ENCODE results near the gene LCN9.

GRCh38 chr9:135644631-135645218, 18.4 kb upstream of the LCN9 start:
- TF ChIP-seq, protein P1, sequence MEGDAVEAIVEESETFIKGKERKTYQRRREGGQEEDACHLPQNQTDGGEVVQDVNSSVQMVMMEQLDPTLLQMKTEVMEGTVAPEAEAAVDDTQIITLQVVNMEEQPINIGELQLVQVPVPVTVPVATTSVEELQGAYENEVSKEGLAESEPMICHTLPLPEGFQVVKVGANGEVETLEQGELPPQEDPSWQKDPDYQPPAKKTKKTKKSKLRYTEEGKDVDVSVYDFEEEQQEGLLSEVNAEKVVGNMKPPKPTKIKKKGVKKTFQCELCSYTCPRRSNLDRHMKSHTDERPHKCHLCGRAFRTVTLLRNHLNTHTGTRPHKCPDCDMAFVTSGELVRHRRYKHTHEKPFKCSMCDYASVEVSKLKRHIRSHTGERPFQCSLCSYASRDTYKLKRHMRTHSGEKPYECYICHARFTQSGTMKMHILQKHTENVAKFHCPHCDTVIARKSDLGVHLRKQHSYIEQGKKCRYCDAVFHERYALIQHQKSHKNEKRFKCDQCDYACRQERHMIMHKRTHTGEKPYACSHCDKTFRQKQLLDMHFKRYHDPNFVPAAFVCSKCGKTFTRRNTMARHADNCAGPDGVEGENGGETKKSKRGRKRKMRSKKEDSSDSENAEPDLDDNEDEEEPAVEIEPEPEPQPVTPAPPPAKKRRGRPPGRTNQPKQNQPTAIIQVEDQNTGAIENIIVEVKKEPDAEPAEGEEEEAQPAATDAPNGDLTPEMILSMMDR (IDR thresholded peaks at IDR 0.05), result no peak
- TF ChIP-seq POLR2A (IDR thresholded peaks at IDR 0.05) (no peak), POLR2AphosphoS5 (IDR thresholded peaks at IDR 0.05) (no peak)
